GM12864 (cell line): ENCODE data around the gene CUTC.
"Not testable (repeated sequence)": the region's sequence is repeated elsewhere in the genome, so short reads cannot be mapped to it uniquely, and the experiment has no call there.

Experiments
- DNase-seq: peaks from one replicate; pipeline ENCODE4 v3.0.0-alpha.2; 2011; ENCODE audit warnings: low read depth
- H3K4me3 ChIP-seq: 2 replicates; pipeline ENCODE4 v1.5.1; 2011; ENCODE audit warnings: mild to moderate bottlenecking, low read depth, low read length, control low read depth
- CTCF ChIP-seq: IDR thresholded peaks from 2 replicates; pipeline ENCODE4 v1.5.1; 2011; ENCODE audit warnings: low read depth, mild to moderate bottlenecking, moderate library complexity, low read length, control low read depth, inconsistent platforms; ENCODE audit errors: missing control alignments

Gene CUTC

GRCh38 chr10:99742254-99742653, 10.2 kb downstream of the CUTC start:
- TF ChIP-seq CTCF, result no peak
- no peak for DNase-seq

DNA sequence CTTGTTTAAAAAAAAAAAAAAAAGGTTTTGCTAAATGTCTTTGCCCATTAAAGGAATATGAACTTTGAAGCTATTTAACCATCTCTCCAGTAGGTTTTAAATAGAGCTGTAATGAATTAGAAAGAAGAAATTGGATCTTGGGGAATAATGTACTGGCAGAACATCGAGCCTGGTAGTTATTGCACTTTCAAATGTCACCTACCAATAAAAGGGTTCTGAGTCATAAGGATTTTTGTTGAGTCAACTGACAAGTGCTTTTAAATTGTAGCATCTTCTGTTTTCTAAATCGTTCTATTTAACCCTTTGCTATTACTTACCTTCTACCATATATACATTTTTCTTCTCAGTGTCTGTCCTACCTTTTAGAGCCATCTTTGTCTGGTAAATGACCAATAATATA, 10.7 kb downstream of the CUTC start:
- no peak for TF ChIP-seq CTCF
- no peak for DNase-seq
- H3K4me3 ChIP-seq, result no peak overlapping the region

More at GRCh38 chr10:99742254-99742653, 10.2 kb downstream of the CUTC start:
- H3K4me3 ChIP-seq, result no peak overlapping the region

DNA sequence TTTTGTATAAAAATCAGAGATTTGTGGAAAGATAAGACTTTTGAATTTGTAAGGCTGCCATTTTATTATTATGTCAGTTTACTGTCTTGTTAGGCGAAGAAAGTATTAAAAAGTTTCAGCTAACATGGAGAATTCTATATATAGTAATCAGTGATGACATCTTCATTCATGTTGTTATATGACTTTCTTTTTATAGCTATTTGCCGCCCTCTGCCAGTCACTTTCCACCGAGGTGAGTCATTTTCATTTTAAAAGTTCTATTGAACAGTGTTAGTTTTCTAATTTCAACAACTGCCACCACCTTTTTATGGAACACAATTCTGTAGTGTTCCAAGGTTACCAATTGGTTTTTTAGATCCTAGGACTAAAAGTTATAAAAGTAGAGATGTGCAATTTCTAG, 11.8 kb downstream of the CUTC start:
- no peak overlapping the region for H3K4me3 ChIP-seq
- TF ChIP-seq CTCF, result no peak
- DNase-seq, result no peak

GRCh38 chr10:99746166-99746565, 14.1 kb downstream of the CUTC start:
- DNase-seq, H3K4me3 ChIP-seq: not testable (repeated sequence)

GRCh38 chr10:99748823-99749451, 16.9 kb downstream of the CUTC start:
- H3K4me3 ChIP-seq, result no peak overlapping the region
- DNase-seq, result no peak
- no peak for TF ChIP-seq CTCF

GRCh38 chr10:99750641-99751040, 18.6 kb downstream of the CUTC start:
- no peak for DNase-seq
- no peak for TF ChIP-seq CTCF
- no peak overlapping the region for H3K4me3 ChIP-seq

- H3K4me3 ChIP-seq, result no peak overlapping the region
- DNase-seq, result no peak
- no peak for TF ChIP-seq CTCF
Measured at GRCh38 chr10:99754670-99755069, 22.6 kb downstream of the CUTC start.

GRCh38 chr10:99756159-99756558, 24.1 kb downstream of the CUTC start:
- H3K4me3 ChIP-seq, result no peak overlapping the region
- no peak for TF ChIP-seq CTCF
- no peak for DNase-seq
